DOHH2 (cell line): ENCODE data around the gene MCAT.

Source experiments
- CTCF ChIP-seq: fragments of 200-600 bp; sonication (generic); IDR thresholded peaks from one replicate; pipeline ENCODE4 v1.5.1; 2014; ENCODE audit warnings: antibody characterized with exemption, mild to moderate bottlenecking, low read depth, low read length; ENCODE audit not compliant: poor library complexity, severe bottlenecking
- EZH2phosphoT487 ChIP-seq: fragments of 200-600 bp; sonication (generic); IDR thresholded peaks from 2 replicates; pipeline ENCODE4 v1.6.1; 2017; ENCODE audit warnings: borderline replicate concordance, mild to moderate bottlenecking, antibody characterized with exemption, low read length, moderate library complexity, mixed read lengths

- no peak for TF ChIP-seq CTCF
- no peak for TF ChIP-seq EZH2phosphoT487
These were observed 48.6 kb upstream of the MCAT start for GRCh38 chr22:43191831-43192230.
